HG02852 (cell line): ENCODE measurements around the gene ZNF580.

Source experiments
- ATAC-seq: cut with Tn5 transposase; IDR thresholded peaks from one replicate; pipeline ENCODE4 v1.9.1; 2021; ENCODE audit warnings: mild to moderate bottlenecking, moderate library complexity; ENCODE audit not compliant: unreplicated experiment

Gene ZNF580, protein sequence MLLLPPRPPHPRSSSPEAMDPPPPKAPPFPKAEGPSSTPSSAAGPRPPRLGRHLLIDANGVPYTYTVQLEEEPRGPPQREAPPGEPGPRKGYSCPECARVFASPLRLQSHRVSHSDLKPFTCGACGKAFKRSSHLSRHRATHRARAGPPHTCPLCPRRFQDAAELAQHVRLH

DNA sequence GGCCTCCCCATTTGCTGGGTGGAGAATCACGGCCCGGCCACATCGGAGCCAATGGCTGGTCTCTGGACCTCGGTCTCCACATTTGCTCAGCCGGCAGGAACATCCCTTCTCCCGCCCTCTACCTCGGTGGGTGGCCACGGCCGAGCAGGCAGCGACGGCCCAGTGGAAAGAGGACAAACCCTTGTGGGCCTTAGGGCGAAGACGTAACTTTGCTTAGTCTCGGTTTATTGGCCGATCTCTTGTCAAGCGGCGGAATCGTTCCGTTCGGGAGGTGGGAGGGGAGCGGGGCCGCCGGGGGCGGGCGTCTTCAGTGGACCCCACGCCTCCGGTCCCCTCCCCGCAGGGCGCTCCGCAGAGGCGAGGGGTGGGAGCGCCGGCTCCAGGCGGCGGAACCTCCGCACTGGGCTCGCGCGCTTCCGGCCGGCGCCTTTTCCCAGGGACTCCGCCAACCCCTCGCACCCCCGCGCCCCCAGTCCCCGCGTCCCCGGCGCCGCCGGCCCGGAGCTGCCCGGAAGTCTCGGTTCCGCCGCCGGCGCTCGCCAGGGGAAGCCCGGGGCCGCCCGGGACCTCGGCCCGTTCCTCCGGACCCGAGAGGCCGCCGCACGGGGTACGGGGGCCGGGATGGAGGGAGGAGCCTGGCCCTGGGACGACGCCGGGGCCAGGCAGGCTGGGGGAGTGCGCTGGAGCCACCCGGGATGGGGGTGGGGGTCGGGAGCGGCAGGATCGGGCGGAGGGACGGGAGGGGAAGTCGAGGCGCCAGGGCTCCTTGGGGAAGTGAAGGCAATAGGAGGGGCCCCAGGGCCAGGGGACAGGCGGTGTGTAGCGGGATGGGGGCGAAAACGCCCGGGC lies at the start of gene ZNF580:
Gene ZNF580 (plus strand): TSS at position 426 of the 849 bp plus-strand sequence. CDS start 1,507 bp downstream, outside the sequence.
- peak; percentile 31 for ATAC-seq

GRCh38 chr19:55591555-55591954 lies 49.2 kb upstream of the ZNF580 start:
- ATAC-seq: no peak

GRCh38 chr19:55592391-55593090 lies 48.3 kb upstream of the ZNF580 start:
- no peak for ATAC-seq

- ATAC-seq: no peak
Observed at GRCh38 chr19:55593096-55593772, 47.6 kb upstream of the ZNF580 start.

GRCh38 chr19:55594996-55595545 lies 45.7 kb upstream of the ZNF580 start:
- no peak for ATAC-seq

DNA sequence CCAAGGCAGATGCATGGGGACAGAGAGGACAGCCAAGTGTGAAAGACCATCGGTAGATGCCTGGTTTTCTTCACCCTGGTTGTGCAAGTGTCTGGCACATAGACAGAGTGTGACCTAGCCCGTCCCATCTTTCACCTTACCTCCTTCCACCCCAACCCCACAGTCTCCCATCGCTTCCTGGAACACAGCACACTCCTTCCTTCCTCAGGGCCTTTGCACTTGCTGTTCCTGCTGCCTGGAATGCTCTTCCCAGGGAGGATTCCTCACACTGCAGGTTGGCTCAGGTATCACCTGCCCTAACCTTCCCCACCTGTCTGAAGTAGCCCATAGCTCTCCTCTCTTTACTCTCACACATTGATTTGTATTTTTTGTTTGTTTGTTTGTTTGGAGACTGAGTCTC lies 44.5 kb upstream of the ZNF580 start:
- no peak for ATAC-seq

DNA sequence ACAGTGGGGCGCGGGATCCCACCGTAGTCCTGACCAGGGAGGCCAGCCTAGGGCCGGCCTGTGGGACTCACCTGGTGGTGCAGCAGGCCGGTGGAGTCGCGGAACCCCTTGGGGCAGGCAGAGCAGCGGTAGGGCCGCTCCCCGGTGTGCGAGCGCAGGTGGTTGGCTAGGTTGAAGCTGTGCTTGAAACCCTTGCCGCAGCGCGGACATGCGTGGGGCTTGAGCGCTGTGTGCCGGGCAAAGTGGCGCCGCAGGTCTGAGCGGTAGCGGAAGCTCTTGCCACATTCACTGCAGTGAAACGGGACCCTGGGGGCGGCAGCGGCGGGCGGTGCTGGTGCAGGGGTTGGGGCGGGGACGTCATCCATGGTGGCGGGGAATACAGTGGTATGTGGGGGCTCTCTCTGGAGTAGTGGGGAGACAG lies 43.3 kb upstream of the ZNF580 start:
- ATAC-seq: no peak

GRCh38 chr19:55598034-55598433 lies 42.8 kb upstream of the ZNF580 start:
- no peak for ATAC-seq

DNA sequence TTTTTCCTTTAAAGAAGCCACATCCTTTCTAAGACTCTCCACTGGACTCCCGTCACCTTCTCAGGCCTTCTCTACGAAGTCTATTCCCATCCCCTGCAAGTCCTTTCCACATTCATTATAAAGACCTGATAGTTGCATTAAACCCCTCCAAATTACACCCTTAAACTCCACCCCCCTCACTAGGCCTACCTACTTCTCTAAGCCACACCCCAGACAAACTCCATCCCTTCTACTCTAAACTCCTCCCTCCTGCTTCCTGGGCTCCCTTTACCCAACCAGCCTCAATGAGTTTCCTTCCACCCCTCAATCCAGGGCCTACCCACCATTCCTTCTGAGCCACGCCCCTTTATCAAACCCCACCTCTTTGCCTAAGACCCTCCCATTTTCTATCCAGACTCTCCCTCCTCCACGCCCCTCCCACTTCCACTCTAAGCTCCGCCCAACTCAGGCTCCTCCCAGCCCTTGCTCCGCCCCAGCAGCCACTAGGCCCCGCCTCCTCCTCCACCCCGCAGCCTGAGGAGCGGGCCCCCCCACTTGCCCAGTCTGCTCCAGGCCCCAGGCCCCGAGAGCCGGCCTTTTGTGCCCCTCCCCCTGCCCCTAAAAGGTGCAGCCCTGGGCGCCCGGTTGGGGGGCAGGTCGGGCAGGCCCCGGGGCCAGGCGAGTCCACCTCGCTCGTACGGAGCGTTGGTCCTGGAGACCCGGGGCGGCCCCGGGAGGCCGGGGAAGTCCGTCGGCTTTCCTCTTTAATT lies 41.9 kb upstream of the ZNF580 start:
- ATAC-seq: peak; percentile 46

- peak; percentile 56 for ATAC-seq
Observed at GRCh38 chr19:55599468-55599841, 41.3 kb upstream of the ZNF580 start, which contains the start of gene FIZ1. TSS of gene FIZ1 (minus strand) at chr19:55599517. CDS start at chr19:55597865, 1,652 bp downstream.

- ATAC-seq: peak; percentile 44
Observed at GRCh38 chr19:55599842-55600661, 40.8 kb upstream of the ZNF580 start, which contains the start of gene ZNF524. TSS of gene ZNF524 (plus strand) at chr19:55600288. CDS start at chr19:55602113, 1,825 bp downstream.

- ATAC-seq: no peak
Observed at GRCh38 chr19:55600662-55601028, 40.2 kb upstream of the ZNF580 start.

DNA sequence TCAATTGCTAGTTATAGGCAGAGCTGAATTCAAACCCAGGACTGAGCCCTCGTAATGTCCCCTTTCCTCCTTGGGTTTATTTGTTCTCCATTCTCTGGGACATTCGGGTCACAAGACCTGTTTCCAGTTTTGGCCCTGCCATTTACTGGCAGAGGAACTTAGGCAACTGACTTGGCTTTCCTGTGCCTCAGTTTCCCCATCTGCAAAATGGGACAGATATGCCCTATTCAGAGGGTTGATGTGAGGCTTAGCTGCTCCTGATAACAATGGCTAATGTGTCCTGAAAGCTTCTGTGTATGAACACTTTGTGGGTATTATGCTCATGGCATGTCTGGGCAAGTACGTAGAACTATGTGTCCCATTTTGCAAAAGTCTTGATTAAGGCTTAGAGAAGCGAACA lies 39.7 kb upstream of the ZNF580 start:
- no peak for ATAC-seq

GRCh38 chr19:55602104-55603001 lies 38.4 kb upstream of the ZNF580 start:
- ATAC-seq: no peak

GRCh38 chr19:55603115-55603514 lies 37.7 kb upstream of the ZNF580 start:
- no peak for ATAC-seq

DNA sequence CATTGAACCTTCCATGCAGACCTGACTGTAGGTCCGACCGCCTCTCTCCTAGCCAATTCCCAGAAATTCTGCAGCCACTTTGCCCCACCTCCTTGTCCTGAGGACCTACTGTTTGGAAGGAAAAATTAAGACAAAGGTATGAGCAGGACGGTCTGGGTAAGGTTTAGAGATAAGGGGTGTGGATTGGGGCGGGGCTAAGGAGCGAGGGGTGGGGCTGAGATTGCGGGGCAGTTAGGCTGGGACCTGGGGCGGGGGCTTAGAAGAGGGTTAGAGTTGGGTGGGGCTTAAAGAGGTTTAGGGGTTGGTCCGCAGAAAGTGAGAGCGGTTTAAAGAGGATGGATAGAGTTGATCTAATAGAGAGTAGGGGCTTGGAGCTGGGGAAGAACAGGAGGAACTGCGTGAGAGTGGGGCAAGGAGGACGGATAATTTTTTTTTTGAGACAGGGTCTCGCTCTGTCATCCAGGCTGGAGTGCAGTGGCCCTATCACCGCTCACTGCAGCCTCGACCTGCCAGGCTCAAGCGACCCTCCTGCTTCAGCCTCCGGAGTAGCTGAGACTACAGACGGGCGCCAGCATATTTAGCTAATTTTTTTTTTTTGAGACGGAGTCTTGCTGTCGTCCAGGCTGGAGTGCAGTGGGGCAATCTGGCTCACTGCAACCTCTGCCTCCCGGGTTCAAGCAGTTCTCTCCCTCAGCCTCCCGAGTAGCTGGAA lies 37.1 kb upstream of the ZNF580 start:
- no peak for ATAC-seq

- ATAC-seq: peak; percentile 61
Observed at GRCh38 chr19:55605207-55605636, 35.6 kb upstream of the ZNF580 start.
